Hippocampal formation (tissue), 2 donors: ENCODE results near the gene TMTC4.
"Not testable (repeated sequence)": the region's sequence is repeated elsewhere in the genome, so short reads cannot be mapped to it uniquely, and the experiment has no call there.

Experiments used
- DNase-seq, 2 donors: peaks; one replicate each; lab custom pipeline; 2025; lab: John Stamatoyannopoulos, UW

The TMTC4 gene, protein sequence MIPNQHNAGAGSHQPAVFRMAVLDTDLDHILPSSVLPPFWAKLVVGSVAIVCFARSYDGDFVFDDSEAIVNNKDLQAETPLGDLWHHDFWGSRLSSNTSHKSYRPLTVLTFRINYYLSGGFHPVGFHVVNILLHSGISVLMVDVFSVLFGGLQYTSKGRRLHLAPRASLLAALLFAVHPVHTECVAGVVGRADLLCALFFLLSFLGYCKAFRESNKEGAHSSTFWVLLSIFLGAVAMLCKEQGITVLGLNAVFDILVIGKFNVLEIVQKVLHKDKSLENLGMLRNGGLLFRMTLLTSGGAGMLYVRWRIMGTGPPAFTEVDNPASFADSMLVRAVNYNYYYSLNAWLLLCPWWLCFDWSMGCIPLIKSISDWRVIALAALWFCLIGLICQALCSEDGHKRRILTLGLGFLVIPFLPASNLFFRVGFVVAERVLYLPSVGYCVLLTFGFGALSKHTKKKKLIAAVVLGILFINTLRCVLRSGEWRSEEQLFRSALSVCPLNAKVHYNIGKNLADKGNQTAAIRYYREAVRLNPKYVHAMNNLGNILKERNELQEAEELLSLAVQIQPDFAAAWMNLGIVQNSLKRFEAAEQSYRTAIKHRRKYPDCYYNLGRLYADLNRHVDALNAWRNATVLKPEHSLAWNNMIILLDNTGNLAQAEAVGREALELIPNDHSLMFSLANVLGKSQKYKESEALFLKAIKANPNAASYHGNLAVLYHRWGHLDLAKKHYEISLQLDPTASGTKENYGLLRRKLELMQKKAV

GRCh38 chr13:100674572-100674871, at the start of gene TMTC4:
Gene TMTC4 (minus strand): TSS chr13:100674795. CDS start chr13:100670362, 4,433 bp downstream.
- no peak for DNase-seq

DNA sequence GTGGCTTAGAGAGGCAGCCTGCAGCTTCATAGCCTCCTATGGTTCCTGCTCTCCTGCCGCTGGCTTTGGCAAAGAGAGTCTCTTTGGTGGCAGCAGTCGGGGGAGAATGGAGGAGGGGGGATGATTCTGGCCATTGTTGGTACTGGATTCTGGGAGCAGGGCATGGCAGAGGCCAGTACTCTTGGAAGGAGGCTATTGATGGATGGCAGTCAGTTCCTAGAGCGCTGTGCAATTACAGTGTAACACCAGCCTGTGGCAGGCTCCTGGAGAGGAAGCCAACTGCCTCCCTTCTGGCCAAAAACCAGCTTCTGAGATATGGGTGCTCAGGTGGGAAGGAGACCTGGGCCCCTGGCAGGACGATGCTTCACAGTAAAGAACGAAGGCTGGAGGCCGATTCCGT, 47.9 kb upstream of the TMTC4 start:
- DNase-seq = peak in 1 of 2 donors; percentile 11

GRCh38 chr13:100721885-100722512, 47.4 kb upstream of the TMTC4 start:
- DNase-seq = peak; percentile 39 to 46

GRCh38 chr13:100715604-100716003, 41.0 kb upstream of the TMTC4 start:
- DNase-seq = no peak

- no peak for DNase-seq
Measured at GRCh38 chr13:100714478-100714877, 39.9 kb upstream of the TMTC4 start.

GRCh38 chr13:100710176-100710575, 35.6 kb upstream of the TMTC4 start:
- DNase-seq = no peak

- DNase-seq = no peak
Measured at GRCh38 chr13:100707818-100708740, 33.5 kb upstream of the TMTC4 start.

DNA sequence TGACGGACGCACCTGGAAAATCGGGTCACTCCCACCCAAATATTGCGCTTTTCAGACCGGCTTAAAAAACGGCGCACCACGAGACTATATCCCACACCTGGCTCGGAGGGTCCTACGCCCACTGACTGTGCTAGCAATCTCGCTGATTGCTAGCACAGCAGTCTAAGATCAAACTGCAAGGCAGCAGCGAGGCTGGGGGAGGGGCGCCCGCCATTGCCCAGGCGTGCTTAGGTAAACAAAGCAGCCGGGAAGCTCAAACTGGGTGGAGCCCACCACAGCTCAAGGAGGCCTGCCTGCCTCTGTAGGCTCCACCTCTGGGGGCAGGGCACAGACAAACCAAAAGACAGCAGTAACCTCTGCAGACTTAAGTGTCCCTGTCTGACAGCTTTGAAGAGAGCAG, 23.7 kb upstream of the TMTC4 start:
- not testable (repeated sequence) for DNase-seq

- DNase-seq = no peak
Measured at GRCh38 chr13:100695509-100695773, 20.8 kb upstream of the TMTC4 start.

DNA sequence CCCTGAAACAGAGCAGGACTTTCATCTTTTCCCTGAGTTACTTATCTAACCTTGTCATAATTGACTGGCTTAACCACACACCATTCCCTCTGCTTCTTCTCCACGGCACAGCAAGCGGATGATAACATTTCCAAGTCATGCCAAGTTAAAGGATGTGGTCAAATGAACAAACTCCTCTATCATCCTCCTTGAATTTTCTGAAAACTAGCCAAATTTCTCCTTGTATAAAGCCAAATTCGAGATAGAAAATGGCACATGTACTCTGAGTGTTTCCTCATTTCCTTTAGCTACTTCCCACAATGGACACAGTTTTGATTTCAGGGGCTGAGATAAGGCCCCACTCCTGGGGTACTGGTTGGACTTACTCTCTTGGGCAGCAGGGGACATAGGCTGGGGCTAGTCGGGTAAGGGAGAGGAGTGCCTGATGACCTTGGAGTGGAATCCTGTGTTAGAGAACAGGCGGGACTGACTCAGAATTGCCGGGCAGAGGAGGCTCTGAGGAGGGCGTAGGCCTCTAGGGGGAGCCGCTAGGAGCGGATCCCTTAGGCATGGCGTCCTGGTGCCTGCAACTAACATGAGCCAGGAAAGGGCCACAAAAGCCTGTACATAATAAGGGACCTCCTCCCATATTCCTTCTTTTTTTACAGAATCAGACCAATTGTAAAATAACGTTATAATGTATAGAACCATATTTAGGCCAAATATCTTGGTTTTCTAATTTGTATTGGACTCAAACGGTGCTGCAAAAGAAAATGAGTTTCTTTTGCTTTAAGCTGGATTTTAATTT, 20.3 kb upstream of the TMTC4 start:
- no peak for DNase-seq

- DNase-seq = no peak
Measured at GRCh38 chr13:100689191-100689590, 14.6 kb upstream of the TMTC4 start.

- DNase-seq = no peak
Measured at GRCh38 chr13:100680131-100680530, 5.5 kb upstream of the TMTC4 start.

DNA sequence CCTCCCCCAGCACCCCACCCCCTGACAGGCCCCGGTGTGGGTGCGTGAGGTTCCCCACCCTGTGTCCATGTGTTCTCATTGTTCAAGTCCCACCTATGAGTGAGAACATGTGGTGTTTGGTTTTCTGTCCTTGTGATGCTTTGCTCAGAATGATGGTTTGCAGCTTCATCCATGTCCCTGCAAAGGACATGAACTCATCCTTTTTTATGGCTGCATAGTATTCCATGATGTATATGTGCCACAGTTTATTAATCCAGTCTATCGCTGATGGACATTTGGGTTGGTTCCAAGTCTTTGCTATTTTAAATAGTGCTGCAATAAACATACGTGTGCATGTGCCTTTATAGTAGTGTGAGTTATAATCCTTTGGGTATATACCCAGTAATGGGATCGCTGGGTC, 2.5 kb upstream of the TMTC4 start:
- DNase-seq = not testable (repeated sequence)

DNA sequence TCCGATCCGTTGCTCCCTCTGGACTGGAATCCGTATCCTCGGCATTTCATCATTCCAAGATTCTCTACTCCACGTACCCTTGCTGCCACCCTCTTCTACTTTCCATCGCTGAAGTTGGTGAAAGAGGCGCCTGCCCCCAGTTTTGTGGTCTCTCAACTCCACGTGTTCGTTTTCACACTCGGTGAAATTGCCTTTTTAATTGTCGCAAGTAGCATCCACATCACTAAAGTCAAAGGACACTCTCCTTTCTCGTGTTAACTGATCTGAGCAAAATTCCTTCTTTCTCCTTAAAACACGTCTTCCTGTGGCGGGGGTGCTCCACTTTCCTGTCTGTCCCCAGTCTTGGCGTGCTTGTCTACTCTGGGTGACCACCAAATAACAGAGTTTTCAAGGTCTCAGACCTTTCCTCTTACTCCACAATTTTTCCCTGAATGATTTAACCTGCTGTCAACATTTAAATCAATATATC, 1.1 kb upstream of the TMTC4 start:
- DNase-seq = no peak

- DNase-seq = peak; percentile 96 to 100
Measured at GRCh38 chr13:100674872-100675660, 471 bp upstream of the TMTC4 start.

GRCh38 chr13:100673713-100674571, 653 bp downstream of the TMTC4 start:
- peak; percentile 62 to 74 for DNase-seq

DNA sequence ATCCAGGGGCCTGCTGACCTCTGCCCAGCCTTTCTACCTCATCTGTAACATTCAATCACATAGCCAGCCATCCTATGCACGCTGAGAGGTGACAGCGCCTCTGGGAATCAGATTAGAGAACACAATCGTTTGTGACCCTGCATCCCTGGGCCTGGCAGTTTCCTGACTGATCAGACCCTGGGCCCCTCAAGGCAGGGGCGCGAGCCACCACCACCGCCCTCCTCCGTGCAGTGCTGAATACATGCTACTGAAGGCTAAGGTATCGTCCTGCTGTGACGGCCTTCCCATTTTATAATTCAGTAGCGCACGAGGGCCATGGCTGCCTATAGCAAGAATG, 1.3 kb downstream of the TMTC4 start:
- no peak for DNase-seq

GRCh38 chr13:100671389-100672182, 3.0 kb downstream of the TMTC4 start:
- no peak for DNase-seq

GRCh38 chr13:100668408-100668807, 6.2 kb downstream of the TMTC4 start:
- no peak for DNase-seq
